ENCODE measurements around the gene PLEKHD1.

- TF ChIP-seq CTCF (conservative IDR thresholded peaks at IDR 0.05), result no peak
- no peak for TF ChIP-seq EZH2 (IDR thresholded peaks at IDR 0.05; ENCODE audit: low read depth)
Observed at GRCh38 chr14:69528930-69529329, 44.4 kb downstream of the PLEKHD1 start.

All from PC-9 (cell line).